ENCODE measurements around the gene CFAP410.
"Not testable (repeated sequence)": the region's sequence is repeated elsewhere in the genome, so short reads cannot be mapped to it uniquely, and the experiment has no call there.

The CFAP410 gene

DNA sequence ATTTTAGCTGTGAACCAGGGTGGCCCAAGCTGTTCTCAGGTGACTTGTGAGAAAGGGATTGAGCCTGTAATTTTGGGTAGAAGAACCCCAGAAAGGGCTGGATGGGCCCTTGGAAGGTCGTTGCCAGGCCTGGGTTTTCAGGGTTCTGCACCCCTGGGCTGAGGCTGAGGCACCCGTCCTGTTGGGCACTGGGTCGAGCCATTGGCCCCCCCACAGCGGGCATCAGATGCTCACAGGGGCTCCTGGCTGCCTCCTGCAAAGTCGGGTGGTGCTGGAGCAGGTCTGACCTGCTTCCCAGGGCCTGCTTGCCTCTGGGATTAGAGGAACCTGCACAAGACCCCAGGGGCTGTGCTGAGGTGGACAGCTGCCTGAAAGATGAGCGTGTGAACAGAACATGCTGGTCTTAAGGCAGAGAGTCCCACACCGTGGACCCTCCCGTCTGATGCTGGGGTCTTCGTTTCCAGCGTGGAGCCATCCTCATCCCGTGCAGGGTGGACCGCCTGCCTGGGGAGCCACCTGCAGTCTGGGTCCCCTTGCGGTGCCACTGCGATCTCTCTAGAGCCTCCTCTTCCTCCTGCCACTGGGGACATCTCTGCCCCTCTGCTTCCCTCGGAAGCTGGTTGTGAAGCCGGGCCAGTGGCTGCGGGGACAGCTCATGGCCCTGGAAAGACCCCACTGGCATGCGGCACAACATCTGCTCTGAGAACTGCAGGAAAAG lies 12.5 kb upstream of the CFAP410 start:
- in situ Hi-C loops (cut with MboI; ENCODE audit: low sequenced_read_pairs): no loop called here

DNA sequence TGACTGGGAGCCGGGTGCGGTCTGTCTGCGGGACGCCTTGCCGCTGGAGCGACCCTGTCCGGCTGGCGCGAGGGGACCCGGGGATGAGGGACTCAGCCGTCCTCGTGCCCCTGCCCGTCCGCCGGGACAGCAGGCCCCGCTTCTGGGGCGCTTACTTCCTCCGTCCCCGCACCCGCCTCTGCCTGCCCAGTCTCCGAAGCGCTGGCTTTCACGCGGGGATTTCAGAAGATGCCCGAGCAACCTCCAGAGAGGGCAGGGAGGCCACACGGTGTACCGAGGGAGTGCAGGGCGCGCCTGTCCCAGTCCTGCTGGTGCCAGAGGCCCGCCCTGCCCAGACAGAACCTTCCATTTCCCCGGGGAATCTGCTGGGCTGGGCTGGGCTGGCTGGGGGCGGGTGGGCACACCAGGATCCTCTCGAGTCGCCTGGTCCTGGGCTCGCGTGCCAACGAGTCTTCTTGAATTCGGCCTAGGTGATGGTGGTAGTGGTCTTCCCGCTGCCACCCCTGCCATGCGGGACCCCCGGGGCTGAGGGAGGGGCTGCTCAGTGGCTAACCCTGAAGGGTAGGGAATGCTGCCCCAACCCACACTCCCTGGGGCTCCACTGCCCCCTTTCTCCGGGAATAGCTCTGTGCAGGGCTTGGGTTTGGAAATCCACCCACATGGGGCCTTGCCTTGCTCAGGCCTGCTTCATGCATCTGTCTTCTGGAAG lies 11.7 kb upstream of the CFAP410 start:
- in situ Hi-C loops (cut with MboI; ENCODE audit: low sequenced_read_pairs): no loop called here

DNA sequence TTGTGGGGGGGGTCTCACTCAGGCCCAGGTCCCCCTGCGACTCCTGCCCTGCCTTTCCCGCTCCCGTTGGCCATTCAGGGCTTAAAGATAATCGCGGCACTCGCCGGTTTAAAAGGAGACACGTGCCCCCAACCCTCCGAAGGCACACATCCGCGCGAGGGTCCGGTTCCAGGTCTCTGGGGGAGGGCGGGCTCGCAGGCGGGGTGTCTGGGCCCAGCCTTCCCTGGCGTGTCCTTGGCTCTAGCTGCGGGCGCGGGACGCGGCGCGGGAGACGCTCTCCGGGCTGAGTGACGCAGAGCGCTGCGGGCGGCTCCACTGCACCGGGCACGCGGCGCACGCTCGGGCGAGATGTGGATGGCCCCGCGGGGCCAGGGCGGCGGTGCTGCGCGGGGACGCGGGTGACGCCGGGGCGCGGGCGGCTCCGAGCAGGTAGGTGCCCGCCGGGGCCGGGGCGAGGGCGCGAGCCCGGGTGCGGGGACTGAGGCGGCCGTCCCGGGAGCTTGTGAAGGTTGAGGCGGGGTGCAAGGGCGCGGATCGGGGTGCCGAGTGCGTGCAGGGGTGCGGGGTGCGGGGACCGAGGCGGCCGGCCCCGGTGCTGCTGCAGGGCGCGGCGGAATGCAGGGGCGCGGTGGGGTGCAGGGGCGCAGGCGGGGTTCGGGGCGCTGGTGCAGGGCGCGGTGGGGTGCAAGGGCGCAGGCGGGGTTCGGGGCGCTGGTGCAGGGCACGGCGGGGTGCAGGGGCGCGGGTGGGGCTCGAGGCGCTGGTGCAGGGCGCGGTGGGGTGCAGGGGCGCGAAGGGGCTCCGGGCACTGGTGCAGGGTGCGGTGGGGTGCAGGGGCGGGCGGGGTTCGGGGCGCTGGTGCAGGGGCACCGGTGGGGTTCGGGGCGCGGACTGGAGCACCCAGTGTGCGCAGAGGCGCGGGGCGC lies 10.9 kb upstream of the CFAP410 start:
- in situ Hi-C loops (cut with MboI; ENCODE audit: low sequenced_read_pairs): no loop called here

DNA sequence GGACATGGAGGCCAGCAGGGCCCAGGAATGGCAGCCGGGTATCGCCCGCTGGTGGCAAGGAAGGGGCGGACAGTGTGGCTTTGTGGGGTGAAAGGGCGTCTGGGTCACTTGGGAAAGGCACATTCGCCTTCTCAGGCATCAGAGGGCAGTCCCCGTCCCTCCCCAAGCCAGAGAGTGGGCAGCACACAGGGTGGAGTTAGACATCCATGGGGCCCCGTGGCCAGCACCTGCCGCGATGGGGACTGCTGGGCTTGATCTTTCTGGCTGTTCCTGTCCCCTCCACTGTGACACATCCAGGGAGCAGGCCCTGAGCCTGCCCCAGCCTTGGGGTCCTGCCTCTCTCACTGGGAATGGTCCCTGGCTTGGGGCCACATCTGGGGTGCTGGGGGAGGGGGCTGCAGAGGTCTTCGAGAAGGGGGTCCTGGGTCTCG lies 10.2 kb upstream of the CFAP410 start:
- in situ Hi-C loops (cut with MboI; ENCODE audit: low sequenced_read_pairs): no loop called here

DNA sequence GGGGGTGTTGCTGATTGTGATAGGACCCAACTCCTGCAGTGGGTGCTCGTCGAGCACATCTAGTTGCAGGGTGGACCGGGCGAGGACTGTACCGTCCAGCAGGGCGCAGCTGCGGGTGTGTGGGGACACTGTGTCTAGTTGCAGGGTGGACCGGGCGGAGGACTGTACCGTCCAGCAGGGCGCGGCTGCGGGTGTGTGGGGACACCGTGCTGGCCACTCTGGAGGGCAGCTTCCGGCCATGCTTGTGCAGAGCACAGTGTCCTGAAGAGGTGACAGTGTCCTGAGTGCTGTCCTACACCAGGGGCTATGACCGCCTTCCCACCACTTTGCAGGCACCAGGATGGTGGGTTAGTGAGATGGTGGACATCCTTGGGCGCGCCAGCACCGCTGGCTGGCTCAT lies 9.7 kb upstream of the CFAP410 start:
- in situ Hi-C loops (cut with MboI; ENCODE audit: low sequenced_read_pairs): no loop called here

DNA sequence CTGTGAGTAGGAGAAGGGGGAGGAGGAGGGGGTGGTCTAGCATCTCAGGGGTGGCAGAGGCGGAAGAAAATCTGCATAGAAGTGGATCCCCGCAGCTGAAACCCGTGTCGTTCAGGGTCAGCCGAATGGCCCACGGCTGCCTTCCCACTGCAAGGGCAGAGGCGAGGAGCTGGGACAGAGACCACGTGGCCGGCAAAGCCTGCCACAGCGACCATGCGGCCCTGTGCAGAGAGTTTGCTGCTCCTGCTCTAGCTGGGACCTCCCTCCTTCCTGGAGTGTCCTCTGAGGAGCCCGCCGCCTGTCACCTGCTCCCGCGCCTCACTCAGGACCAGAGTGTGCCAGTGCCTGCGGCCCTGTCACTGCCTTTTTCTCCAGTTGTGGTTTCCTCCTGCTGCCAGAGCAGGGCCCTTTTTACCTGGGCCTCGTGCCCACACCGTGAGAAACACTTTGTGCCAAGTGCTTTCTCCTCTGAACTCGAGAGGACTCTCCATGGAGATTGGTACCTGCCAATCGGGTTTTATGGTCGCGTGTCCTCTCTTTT lies 8.8 kb upstream of the CFAP410 start:
- in situ Hi-C loops (cut with MboI; ENCODE audit: low sequenced_read_pairs): no loop called here

DNA sequence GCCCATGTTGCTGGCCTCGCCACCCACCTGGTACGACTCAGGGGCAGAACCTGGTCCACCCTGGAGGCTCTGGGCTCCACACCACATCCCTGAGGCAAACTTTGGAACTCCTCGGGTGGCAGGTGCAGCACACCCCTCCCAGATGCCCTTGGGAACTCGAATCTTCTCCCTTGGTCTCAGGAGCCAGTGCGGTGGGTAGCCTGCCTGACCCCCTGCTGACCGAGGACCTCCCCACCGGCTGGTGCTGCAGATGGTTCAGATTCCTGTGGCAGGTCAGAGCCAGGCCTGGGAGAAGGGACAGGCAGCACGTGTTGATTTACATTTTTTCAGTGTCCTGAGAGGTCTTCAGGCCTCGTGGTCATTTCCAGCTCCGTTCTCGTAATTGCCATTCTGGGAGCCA lies 6.3 kb upstream of the CFAP410 start:
- in situ Hi-C loops (cut with MboI; ENCODE audit: low sequenced_read_pairs): no loop called here

DNA sequence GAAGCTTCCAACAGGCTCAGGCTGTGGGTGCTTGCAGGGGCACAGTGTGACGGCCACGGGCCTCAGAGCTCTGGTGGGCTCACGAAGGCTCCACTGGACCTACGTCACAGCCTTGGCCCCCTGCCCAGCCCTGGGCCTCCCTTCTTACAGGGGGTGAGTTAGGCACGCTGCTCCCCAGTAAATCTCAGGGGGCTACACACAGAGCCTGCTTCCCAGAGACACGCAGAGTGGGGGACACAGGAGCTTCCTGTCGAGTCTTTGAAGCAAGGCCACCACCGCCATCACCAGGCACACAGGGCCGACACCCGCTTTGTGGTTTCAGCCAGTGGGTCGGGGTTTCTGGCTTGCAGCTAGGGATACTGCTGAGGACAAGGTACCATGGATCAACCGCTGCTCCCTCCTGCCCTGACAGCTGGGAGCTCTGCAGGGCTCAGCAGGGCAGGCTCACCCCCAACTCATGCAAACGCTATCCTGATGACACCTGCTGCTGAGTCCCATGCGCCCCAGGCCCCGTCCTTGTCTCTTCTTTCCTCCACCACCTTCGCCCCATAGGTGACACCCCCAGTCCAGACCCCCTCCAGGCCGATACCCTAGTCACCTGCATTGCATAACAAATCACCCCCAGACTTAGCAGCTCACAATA lies 5.5 kb upstream of the CFAP410 start:
- in situ Hi-C loops (cut with MboI; ENCODE audit: low sequenced_read_pairs): no loop called here

DNA sequence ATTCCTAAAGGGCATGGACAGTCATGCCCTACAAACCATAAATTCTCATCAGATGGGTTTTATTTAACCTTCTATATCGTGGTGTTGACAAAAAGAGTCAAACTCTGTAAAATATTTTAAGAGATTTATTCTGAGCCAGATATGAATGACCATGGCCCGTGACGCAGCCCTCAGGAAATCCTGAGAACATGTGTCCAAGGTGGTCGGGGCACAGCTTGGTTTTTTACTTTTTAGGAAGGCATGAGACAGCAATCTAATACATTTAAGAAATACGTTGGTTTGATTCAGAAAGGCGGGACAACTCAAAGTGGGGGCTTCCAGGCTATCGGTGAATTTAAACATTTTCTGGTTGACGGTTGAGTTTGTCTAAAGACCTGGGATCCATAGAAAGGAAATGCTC lies 3.8 kb upstream of the CFAP410 start:
- in situ Hi-C loops (cut with MboI; ENCODE audit: low sequenced_read_pairs): not testable (repeated sequence)

DNA sequence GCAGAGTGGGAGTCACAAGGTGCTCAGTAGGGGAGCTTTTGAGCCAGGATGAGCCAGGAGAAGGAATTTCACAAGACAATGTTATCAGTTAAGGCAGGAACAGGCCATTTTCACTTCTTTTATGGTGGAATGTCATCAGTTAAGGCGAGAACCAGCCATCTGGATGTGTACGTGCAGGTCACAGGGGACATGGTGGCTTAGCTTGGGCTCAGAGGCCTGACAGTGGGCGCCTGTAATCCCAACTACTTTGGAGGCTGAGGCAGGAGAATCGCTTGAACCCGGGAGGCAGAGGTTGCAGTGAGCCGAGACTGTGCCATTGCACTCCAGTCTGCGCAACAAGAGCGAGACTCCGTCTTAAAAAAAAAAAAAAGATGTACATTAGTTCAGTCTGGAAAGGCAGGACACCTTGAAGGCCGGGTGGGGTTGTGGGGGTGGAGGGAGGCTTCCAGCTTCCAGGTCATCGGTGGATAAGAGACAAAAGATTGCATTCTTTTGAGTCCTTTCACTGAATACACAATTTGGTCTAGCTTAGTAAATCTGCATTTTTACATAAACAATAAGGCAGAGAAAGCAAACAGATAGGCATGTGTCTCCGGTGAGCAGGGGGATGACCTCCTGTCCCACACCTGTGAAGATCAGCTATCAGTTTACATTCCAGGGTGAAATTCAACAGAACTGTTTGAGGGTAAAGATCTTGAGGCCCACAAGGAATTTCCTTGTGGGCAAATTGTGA lies 2.7 kb upstream of the CFAP410 start:
- in situ Hi-C loops (cut with MboI; ENCODE audit: low sequenced_read_pairs): not testable (repeated sequence)

DNA sequence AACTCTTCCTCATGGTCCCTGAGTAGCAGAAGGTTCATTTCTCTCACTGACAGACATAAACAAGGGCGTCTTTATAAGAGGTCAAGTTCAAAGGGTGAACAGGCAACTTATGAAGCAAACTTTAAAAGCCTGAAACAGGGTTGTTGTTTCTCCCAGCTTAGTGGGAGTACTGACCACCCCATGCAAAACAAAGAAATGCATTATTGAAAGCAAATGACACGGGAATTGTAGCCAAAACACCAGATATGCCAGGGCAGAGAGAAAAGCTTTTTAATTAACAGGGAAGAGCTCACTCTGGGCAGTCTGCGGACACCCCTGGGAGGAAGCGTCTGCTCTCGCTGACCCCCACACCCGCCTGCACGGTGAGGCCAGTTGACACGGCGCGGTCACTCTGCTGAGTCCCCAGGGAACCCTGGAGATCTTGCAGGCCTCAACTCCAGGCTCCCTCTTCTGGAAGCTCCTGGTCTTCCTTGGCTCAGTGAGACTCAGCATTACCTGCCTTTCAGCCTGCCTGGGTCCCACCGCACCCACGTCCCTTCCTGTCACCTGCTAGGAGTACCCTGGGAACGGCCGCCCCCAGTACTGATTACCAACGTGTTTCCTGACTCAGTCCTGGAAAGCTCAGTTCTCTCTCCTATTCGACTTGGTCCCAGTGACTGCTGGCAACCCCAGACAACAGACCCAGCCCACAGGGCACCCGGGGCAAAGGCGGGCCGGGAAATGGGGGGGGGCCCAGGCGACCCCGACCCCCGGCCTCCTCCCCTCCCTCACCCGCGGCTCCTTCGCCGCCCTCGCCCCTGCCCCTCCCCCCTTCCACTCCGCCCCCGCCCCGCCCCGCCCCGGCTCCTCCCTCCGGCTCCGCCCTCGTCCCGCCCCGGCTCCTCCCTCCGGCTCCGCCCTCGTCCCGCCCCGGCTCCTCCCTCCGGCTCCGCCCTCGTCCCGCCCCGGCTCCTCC lies 972 bp downstream of the CFAP410 start:
- in situ Hi-C loops (cut with MboI; ENCODE audit: low sequenced_read_pairs): no loop called here

DNA sequence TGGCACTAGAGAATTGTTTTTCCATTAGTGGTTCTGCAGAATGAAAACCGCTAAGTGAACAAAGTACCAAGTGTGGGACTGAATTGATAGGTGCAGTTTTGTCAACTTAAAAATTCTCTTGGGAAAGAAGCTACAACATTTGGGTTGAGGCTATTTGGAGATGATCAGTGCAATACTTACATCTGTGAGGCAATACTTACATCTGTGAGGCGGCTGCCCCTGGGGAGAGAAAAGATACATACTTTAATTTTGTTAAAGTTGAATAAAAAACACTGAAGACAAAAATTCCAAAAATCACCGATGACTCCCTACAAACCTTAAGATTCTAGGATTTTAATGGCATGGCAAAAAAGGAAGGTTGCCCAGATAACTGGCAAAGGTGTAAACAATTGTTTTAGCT lies 1.7 kb downstream of the CFAP410 start:
- in situ Hi-C loops (cut with MboI; ENCODE audit: low sequenced_read_pairs): no loop called here

DNA sequence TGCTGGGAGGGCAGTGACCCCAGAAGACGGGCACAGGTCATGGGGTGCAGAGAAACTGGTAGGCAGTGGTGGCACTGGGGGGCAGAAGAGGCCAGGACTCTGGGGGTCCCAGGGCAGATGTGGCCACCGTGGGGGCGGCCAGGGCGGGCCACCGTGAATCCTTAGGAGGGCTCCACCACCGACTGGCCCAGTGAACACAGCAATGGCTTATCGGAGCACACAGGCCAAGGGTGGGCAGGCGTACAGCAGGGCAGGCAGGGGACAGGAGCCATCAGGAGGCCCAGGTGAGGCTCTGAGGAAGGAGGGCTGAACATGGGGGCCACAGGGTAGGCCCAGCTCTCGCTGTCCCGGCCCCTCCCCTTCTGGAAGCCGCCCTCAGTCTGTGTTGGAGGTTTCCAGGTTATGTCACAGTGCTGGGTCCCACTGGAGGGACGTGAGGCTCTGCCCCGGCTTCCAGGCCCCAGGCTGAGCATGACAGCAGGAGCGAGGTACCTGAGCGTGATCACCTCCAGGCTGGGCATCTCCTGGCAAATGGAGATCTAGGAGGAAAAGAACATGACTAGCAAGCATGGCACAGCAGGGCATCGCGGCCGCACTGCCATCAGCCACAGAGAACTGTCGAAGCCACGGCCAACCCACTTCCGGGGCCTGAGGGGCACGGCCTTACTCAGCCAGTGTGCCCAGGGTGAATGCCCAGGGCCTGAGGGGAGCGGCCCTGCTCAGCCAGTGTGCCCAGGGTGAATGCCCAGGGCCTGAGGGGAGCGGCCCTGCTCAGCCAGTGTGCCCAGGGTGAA lies 3.7 kb downstream of the CFAP410 start:
- in situ Hi-C loops (cut with MboI; ENCODE audit: low sequenced_read_pairs): no loop called here

DNA sequence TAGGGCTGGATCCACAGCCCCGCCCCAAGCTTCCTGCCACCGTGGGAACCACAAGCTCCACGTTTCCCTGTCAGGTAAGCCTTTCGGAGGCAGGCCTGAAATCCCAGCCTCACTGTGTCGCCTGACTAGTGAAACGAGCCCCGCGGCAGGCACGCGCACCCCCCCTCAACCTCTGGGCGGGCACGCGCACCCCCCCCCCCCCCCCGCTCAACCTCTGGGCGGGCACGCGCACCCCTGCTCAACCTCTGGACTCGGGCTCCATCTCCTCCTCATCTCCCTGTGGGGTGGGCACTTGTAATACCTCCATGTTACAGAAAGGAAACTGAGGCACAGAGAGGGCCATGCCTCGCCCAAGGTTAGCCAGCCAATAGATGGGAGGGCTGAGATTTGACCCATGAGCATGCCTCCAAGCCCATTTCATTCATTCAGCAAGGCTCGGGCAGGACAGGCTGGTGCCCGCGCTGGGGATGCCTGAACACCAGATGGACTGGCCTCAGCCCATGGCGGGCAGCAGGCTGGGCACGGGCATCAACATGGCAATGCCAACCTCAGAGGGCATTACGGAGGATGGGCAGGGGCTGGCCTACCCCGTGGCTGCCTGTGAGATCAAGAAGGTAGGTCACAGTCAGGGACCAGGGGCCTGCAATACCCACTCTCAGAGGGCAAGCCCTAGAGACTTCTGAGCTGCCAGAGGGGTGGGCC lies 4.7 kb downstream of the CFAP410 start:
- in situ Hi-C loops (cut with MboI; ENCODE audit: low sequenced_read_pairs): no loop called here

DNA sequence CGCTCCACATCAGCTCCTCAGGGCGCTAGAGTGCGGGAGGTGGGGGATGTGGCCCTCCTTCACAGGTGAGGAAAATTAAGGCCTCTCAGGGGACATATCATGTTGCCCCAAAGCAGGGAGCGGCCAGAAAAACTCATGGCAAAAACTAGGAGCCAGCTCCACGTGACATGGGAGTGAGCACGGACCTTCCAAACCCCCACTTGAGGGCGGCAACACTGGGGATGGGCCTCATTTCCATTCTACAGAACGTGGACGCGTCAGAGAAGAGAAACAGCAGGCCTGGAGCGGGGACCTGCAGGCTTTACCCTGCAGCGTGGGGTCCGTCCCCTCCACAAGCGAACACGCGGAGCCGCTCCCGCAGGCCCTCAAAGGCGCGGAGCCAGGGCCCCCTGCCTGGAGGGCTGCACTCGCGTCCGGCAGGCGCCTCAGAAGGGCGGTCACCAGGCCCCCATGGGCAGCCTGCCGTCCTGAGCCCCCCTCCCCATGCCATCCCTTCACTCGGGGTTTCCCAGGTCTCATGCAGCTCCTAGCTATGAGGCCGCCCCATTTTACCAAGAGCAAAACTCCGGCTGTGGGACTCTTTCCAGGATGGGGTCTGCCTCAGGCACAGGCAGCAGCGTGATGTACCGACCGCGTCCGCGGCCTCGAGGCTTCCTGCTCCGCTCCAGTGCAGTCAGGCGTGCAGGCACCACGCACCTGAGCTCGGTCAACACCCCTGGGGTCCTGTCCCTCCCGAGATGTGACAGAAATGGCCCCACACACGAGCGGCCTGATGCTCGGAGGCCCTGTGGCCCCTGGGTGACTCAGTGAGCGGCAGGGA lies 5.5 kb downstream of the CFAP410 start:
- in situ Hi-C loops (cut with MboI; ENCODE audit: low sequenced_read_pairs): no loop called here

DNA sequence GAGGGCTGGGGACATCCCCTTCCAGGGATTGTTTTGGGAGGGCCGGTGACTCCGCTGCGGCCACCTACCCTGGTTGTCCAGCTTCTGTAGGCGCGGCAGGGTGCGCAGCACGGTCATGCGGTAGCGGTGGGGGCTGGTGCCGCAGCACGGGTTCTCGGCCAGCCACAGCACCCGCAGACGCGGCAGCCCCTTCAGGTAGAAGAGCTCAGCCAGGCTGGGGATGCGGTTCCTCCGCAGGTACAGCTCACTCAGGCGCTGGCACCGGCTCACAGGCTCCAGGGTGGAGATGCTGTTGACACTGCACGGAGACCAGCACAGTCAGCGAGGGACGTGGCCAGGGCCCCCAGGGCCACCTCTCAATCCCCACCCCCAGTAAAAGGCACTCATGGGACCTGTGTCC lies 6.2 kb downstream of the CFAP410 start:
- in situ Hi-C loops (cut with MboI; ENCODE audit: low sequenced_read_pairs): no loop called here

DNA sequence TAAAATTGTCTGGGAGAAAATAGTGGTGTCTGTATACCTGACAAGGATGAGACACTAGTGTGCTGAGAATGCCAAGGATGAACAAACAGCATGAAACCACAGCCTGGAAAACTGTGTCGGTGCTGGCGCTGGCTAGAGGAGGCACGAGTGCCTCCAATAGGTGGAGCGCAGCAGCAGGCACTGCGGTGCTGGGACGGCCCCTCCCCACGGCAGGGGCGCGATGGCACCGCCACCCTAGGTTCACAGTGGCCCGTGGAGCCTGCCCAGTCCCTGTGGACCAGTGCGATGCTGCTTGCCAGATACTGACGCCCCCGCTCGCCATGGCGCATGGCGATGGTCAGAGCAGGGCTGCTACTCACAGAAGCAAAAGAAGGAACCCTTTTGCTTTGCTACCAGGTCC lies 6.8 kb downstream of the CFAP410 start:
- in situ Hi-C loops (cut with MboI; ENCODE audit: low sequenced_read_pairs): no loop called here
